Measurements from ENCODE around the gene DNAJC6.

- TF ChIP-seq CTCF (IDR thresholded peaks at IDR 0.05) = peak in 2 of 6 experiments; percentile 9 to 11
- TF ChIP-seq EP300 (IDR thresholded peaks at IDR 0.05) = peak in 1 of 4 donors; percentile 13
- TF ChIP-seq POLR2A (IDR thresholded peaks at IDR 0.05) = peak; percentile 78 to 97 (median 82)
These were observed 111.4 kb downstream of the DNAJC6 start, which contains the start of the genes LEPR and LEPROT for GRCh38 chr1:65420590-65421350.
